ENCODE results near the gene KCNA2.

GRCh38 chr1:110583505-110583904, 22.7 kb downstream of the KCNA2 start:
- no peak for TF ChIP-seq TAF1 (IDR thresholded peaks at IDR 0.05; ENCODE audit: low read depth, low read length)
- TF ChIP-seq POLR2A (IDR thresholded peaks at IDR 0.05; ENCODE audit: low read depth, low read length): no peak
- TF ChIP-seq POLR2AphosphoS5 (IDR thresholded peaks at IDR 0.05; ENCODE audit: low read depth, low read length): no peak
- TF ChIP-seq SPI1 (IDR thresholded peaks at IDR 0.05; ENCODE audit: low read depth, low read length): no peak
- no peak for TF ChIP-seq POU2F2 (IDR thresholded peaks at IDR 0.05; ENCODE audit: low read depth, low read length)
- no peak for TF ChIP-seq PAX5 (IDR thresholded peaks at IDR 0.05; ENCODE audit: insufficient read depth, low read length, severe bottlenecking)
